Caki2 (cell line): ENCODE measurements around the gene CCDC88A. TPM values are rescaled to one million over a fixed set of nuclear protein-coding genes. Genes with fewer than 3 reads are reported as not detected.
A peak's percentile ranks its signal among the peaks of the same experiment; 100 is the strongest.
"Not testable (repeated sequence)": the region's sequence is repeated elsewhere in the genome, so short reads cannot be mapped to it uniquely, and the experiment has no call there.

Experiments used
- DNase-seq: peaks from one replicate; pipeline ENCODE4 v3.0.0-alpha.2; 2015; ENCODE audit warnings: low read depth
- in situ Hi-C: cut with HindIII; loops from 2 replicates; pipeline ENCODE4 v1.10.0; 2016; ENCODE audit warnings: low sequenced_read_pairs, low pct_unique_long_range_greater_than_20kb, mixed read lengths
- total RNA-seq: library from RNA; depleted of rRNA; stranded (reverse); fragments of >200 nt; shearing (Covaris generic); gene quantifications from 2 replicates; pipeline ENCODE4 v1.2.3, GENCODE V29; 2014; ENCODE audit warnings: low replicate concordance

CCDC88A gene
- total RNA-seq, 1 experiment from 2014 or later = 18.5 TPM

- DNase-seq = no peak
- in situ Hi-C loops = no loop called here
These were observed 18.5 kb downstream of the CCDC88A start for GRCh38 chr2:55401124-55401523.

GRCh38 chr2:55400332-55400731 is 19.3 kb downstream of the CCDC88A start:
- no peak for DNase-seq
- in situ Hi-C loops = no loop called here

- in situ Hi-C loops = no loop called here
- DNase-seq = no peak
These were observed 19.8 kb downstream of the CCDC88A start for GRCh38 chr2:55399815-55400214.

DNA sequence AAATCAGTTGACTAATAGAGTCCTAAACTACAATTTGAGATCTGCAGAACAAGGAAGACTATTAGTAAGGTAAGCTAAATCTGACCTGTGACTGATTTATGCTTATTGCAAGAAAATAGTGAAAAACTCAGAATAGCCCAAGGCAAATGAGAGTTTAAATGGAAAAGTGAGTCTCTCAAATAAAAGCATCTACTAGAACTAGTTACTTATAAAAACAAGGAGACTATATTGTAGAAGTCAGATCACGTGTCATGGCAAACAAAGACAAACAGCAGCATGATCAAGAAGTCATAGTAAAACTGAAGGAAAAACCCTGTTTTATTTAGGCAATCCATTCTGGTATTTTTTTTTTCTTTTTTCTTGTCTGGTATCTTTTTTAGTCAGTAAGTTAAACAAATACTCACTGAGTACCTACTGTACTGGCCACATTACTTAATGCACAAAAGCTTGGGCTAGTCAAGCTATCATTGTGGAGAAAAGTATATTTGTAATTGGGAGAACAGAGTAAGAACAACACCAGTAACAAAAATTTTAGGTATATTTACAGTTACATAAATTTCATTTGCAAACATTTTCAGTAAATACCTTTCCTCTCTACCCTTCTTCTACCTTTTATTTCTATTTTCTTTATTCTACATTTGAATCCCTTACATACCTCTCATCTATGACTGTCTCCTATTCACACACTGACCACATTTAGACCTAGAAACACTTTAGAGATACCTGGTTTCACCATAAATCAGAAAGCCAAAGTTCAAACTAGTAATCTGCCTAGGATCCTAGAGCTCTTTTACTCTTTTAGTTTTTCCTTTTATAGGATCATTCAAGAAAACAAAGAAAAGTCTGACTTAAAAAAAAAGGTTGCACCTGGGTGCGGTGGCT is 23.7 kb downstream of the CCDC88A start:
- in situ Hi-C loops = no loop called here
- no peak for DNase-seq

- no peak for DNase-seq
- in situ Hi-C loops = no loop called here
These were observed 27.9 kb downstream of the CCDC88A start for GRCh38 chr2:55391615-55392242.

DNA sequence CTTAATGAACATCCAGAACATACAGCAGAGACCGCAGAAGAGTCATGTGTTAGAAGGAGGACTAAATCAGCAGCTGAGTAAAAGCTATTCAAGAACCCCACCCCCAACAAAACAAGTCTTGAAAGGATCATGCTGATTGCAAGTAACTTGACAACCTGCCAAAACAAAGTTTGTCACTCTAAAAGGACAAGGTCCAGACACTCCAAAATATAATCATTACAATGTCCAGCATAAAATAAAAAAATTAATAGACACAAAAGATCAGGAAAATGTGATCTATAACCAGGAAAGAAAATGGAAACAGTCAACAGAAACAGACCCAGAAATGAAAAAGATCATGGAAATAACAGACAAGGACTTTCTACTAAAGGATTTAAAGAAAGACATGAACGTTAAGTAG is 28.5 kb downstream of the CCDC88A start:
- no peak for DNase-seq
- in situ Hi-C loops = no loop called here

DNA sequence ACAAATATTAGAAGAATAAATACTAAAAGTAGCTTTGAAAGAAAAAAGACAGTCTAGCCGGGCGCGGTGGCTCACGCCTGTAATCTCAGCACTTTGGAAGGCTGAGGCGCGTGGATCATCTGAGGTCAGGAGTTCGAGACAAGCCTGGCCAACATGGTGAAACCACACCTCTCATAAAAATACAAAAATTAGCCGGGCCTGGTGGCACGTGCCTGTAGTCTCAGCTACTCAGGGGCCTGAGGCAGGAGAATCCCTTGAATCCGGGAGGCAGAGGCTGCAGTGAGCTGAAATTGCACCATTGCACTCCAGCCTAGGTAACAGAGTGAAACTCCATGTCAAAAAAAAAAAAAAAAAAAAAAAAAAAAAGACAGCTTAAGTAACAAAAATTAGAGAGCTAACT is 34.1 kb downstream of the CCDC88A start:
- in situ Hi-C loops = not testable (repeated sequence)

GRCh38 chr2:55384786-55385185 is 34.9 kb downstream of the CCDC88A start:
- no peak for DNase-seq
- in situ Hi-C loops = no loop called here

More for the DNA sequence above, 34.1 kb downstream of the CCDC88A start:
- DNase-seq = not testable (repeated sequence)

DNA sequence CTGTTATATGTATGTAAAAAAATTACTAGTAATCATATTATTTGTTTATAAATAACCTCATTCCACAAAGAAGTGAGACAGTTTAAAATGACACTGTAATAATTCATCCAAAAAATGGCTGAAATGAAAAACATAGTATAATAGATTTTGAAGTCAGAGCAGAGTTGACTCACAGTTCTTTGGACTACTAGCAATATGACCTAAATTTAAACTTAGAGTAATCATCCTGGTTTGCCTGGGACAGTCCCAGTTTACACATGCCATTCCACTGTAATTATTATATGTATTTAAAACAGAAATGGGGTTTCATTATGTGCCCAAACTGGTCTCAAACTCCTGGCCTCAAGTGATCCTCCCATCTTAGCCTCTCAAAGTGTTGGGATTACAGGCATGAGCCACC is 48.3 kb downstream of the CCDC88A start:
- in situ Hi-C loops = no loop called here
- DNase-seq = no peak

- DNase-seq = no peak
- in situ Hi-C loops = no loop called here
These were observed 49.4 kb downstream of the CCDC88A start for GRCh38 chr2:55370208-55370607.

- DNase-seq = no peak
- in situ Hi-C loops = no loop called here
These were observed 54.4 kb downstream of the CCDC88A start for GRCh38 chr2:55365303-55365702.

DNA sequence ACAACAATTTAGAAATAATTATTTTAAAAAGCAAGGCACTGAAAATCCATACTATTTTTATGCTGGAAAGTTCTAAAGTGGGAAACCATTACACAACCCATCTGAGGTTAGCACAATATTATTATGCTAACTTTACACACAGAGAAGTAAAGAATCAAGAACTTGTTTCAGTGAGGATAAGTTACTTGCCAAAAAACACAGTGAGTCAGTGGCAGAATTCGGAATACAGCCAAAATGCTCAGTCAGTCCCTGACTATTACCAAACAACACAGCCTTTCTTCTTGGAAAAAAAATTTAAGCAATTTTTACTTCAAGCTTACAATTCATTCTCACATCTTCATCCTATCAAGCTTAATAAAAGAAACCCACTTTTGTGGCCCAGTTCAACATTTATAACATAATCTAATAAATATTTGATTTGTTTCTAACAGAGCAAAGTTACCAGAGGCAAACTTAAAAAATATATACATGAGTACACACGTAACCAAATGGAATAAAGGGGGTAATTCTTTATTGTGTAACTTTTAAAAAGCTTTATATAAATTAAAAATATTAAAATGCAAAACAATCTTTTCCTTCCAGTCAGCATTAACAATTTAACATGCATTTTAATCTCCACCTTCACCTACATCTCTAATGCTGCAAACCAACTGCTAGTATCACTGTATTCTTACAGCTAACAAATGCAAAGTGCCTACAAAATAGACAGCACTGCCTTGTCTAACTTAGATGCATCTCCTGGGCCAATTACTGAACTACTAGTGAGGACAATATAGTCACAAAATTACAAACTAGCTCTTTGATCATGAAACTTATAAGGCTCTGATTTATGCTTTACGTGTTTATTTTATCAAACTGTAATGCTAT is 55.2 kb downstream of the CCDC88A start:
- peak; percentile 55 for DNase-seq
- in situ Hi-C loops = no loop called here

DNA sequence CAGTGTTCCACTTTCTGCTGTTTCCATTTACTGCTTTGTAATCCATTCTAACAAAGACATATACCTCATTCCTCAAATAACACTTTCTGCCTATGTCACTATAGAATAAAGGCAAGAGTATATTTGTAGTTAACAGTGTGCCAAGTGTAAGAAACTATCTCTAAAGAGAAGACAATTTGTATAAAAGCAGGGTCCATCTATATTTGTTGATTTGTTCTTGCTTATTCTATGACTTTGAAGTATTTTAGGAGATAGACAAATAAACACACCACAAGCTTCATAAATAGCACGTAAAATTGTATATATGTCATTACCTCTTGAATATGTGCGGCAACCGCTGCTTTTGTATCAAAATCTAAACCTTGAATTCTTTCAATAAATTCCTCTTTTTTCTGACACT is 56.0 kb downstream of the CCDC88A start:
- DNase-seq = no peak
- in situ Hi-C loops = no loop called here

- no peak for DNase-seq
- in situ Hi-C loops = no loop called here
These were observed 58.0 kb downstream of the CCDC88A start for GRCh38 chr2:55361465-55362189.

DNA sequence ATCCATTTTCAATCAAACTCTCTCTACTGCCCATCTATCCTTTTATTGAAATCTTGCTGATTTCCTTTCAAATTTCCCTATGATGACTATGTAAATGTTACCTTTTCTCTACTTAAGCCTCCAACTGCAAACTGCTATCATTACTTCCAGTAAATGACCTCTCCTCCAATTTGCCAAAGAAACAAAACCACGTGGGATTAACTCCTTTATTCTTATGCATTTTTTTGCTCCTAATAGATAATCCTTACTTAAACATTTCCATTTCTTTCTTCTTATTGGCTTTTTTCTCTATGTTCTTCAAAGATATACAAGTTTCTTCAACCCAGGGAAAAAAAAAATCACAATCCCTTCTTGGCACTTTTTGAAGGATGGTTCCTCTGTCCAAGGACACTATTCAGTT is 61.2 kb downstream of the CCDC88A start:
- in situ Hi-C loops = no loop called here
- no peak for DNase-seq

GRCh38 chr2:55357927-55358326 is 61.7 kb downstream of the CCDC88A start:
- no peak for DNase-seq
- in situ Hi-C loops = no loop called here

GRCh38 chr2:55357164-55357563 is 62.5 kb downstream of the CCDC88A start:
- DNase-seq = no peak

GRCh38 chr2:55356136-55356535 is 63.5 kb downstream of the CCDC88A start:
- in situ Hi-C loops, DNase-seq: not testable (repeated sequence)

More at GRCh38 chr2:55357164-55357563, 62.5 kb downstream of the CCDC88A start:
- in situ Hi-C loops = no loop called here
